Endodermal cell (in vitro differentiated cells): ENCODE results near the gene SLIT1. TPM values are rescaled to one million over a fixed set of nuclear protein-coding genes. Genes with fewer than 3 reads are reported as not detected.

Experiments used
- DNase-seq: peaks from one replicate; pipeline ENCODE4 v3.0.0-alpha.2; 2017
- H3K27ac ChIP-seq: 2 replicates; pipeline ENCODE4 v1.5.1; 2013; ENCODE audit warnings: mild to moderate bottlenecking, low read depth, low read length, moderate library complexity
- H3K27me3 ChIP-seq: 2 replicates; pipeline ENCODE4 v1.6.1; 2013; ENCODE audit warnings: mild to moderate bottlenecking, low read length, moderate library complexity; ENCODE audit not compliant: insufficient read depth, control insufficient read depth, poor library complexity, severe bottlenecking
- H3K36me3 ChIP-seq: 2 replicates; pipeline ENCODE4 v1.7.0; 2013; ENCODE audit warnings: mild to moderate bottlenecking, low read length, moderate library complexity; ENCODE audit not compliant: control insufficient read depth, insufficient read depth
- H3K4me1 ChIP-seq: one replicate; pipeline ENCODE4 v1.7.0; 2013; ENCODE audit warnings: low read length; ENCODE audit not compliant: control insufficient read depth, insufficient read depth
- H3K4me3 ChIP-seq: 2 replicates; pipeline ENCODE4 v1.5.1; 2013; ENCODE audit warnings: mild to moderate bottlenecking, low read length, moderate library complexity
- H3K9ac ChIP-seq: 2 replicates; pipeline ENCODE4 v1.6.1; 2013; ENCODE audit warnings: mild to moderate bottlenecking, low read length, moderate library complexity; ENCODE audit not compliant: poor library complexity, severe bottlenecking; ENCODE audit errors: extremely low read depth
- H3K9me3 ChIP-seq: 2 replicates; pipeline ENCODE4 v1.6.1; 2013; ENCODE audit warnings: mild to moderate bottlenecking, low read length, moderate library complexity; ENCODE audit not compliant: control insufficient read depth
- H3K27ac Mint-ChIP-seq: 2 replicates; pipeline ENCODE4 v1.8.0; 2020; ENCODE audit warnings: mixed read lengths
- H3K27me3 Mint-ChIP-seq: 2 replicates; pipeline ENCODE4 v1.8.0; 2021; ENCODE audit warnings: mild to moderate bottlenecking, mixed read lengths; ENCODE audit not compliant: insufficient read depth
- H3K36me3 Mint-ChIP-seq: 2 replicates; pipeline ENCODE4 v1.8.0; 2020; ENCODE audit warnings: low read depth, mixed read lengths
- H3K4me1 Mint-ChIP-seq: 2 replicates; pipeline ENCODE4 v1.8.0; 2020; ENCODE audit warnings: mixed read lengths
- H3K4me3 Mint-ChIP-seq: 2 replicates; pipeline ENCODE4 v1.8.0; 2020; ENCODE audit warnings: mild to moderate bottlenecking, moderate library complexity, mixed read lengths
- H3K9me3 Mint-ChIP-seq: 2 replicates; pipeline ENCODE4 v1.8.0; 2020; ENCODE audit warnings: mild to moderate bottlenecking, mixed read lengths
- WGBS, 2 experiments: methylation state at CpG; one replicate each; pipeline versions ENCODE4 v1.1.5 to v1.1.7; 2013; ENCODE audit warnings: missing lambda C conversion rate in 2 of 2, mixed read lengths in 1 of 2; ENCODE audit not compliant: insufficient coverage in 1 of 2, insufficient read length in 1 of 2; 5-methylcytosine and 5-hydroxymethylcytosine counted together
- total RNA-seq, 2 donors: library from RNA; stranded (reverse); fragmentation: NEBNext Ultra II Directional in 1 of 2; extraction: Animal tissue kit (Norgen Biotek cat#: 25700) in 1 of 2; gene quantifications; 2 replicates in 1 of 2; 3 replicates in 1 of 2; pipeline ENCODE4 v1.2.1, GENCODE V29; 2021
- TF ChIP-seq, protein P1 (sequence below): fragments of 200-600 bp; sonication (generic); conservative IDR thresholded peaks from 2 replicates; pipeline ENCODE4 v1.5.0; 2021; ENCODE audit warnings: antibody characterized with exemption, mild to moderate bottlenecking

Gene SLIT1
- total RNA-seq, 2 donors from 2014 or later = 0.97 to 2.4 TPM

DNA sequence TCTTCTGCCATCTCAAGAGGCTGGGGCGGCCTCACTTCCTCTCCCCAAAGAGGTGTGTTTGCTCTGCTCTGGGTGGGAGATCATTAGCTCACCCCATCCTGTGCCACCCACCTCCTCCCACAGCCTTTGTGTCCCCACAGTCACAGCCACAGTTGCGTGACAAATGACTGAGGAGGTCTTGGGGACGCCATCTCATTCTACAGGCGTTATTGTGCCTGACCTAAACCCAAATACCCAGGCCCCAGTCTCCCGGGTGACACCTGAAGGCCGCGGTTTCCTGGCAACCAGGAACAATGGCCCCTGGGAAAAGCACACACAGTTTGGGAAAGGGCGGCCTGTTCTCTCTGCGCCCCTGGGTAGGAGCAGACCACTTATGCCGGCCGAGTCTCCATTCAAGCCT, 51.6 kb downstream of the SLIT1 start:
- no peak for DNase-seq
- H3K27ac ChIP-seq = peak overlapping the region; percentile 88
- H3K9me3 Mint-ChIP-seq = no peaks in the 10 kb centered on the region
- H3K27me3 Mint-ChIP-seq = peaks cover under 1% of the 10 kb centered on the region
- H3K4me1 Mint-ChIP-seq = no peaks in the 10 kb centered on the region
- no peaks in the 10 kb centered on the region for H3K36me3 Mint-ChIP-seq
- H3K4me1 ChIP-seq = no peaks in the 10 kb centered on the region
- no peaks in the 10 kb centered on the region for H3K9me3 ChIP-seq
- no peak overlapping the region for H3K4me3 ChIP-seq
- TF ChIP-seq, protein P1, sequence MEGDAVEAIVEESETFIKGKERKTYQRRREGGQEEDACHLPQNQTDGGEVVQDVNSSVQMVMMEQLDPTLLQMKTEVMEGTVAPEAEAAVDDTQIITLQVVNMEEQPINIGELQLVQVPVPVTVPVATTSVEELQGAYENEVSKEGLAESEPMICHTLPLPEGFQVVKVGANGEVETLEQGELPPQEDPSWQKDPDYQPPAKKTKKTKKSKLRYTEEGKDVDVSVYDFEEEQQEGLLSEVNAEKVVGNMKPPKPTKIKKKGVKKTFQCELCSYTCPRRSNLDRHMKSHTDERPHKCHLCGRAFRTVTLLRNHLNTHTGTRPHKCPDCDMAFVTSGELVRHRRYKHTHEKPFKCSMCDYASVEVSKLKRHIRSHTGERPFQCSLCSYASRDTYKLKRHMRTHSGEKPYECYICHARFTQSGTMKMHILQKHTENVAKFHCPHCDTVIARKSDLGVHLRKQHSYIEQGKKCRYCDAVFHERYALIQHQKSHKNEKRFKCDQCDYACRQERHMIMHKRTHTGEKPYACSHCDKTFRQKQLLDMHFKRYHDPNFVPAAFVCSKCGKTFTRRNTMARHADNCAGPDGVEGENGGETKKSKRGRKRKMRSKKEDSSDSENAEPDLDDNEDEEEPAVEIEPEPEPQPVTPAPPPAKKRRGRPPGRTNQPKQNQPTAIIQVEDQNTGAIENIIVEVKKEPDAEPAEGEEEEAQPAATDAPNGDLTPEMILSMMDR = no peak
- H3K9ac ChIP-seq = no peak overlapping the region
- no peak overlapping the region for H3K27ac Mint-ChIP-seq
- H3K4me3 Mint-ChIP-seq = no peak overlapping the region
- H3K27me3 ChIP-seq = peaks cover 5% of the 10 kb centered on the region
- no peaks in the 10 kb centered on the region for H3K36me3 ChIP-seq
- WGBS, 2 experiments = 75 to 83% methylated on average over 7 to 11 of the region's 11 CpGs

DNA sequence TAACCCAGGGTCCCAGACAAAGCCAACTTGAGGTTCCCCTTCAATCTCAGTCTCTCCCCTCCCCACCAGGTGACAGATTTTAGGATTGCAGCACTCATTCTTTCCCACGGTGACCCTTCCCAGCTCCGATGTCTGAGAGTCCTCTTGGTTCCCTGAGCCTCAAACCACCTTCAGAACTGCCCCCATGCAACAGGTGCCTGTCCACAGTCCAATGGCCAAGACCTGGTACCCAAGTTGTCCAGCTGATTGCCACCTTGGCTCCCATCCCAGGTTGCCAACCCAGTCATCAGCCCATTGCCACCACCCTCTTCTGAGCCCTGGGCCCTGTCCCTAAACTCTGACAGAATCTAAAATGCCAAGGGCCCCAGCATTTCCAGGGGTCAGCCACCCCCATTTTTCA, 53.5 kb downstream of the SLIT1 start:
- Mint-ChIP-seq H3K4me1 (no peaks in the 10 kb centered on the region), H3K4me3 (no peak overlapping the region), H3K27ac (no peak overlapping the region), H3K27me3 (no peaks in the 10 kb centered on the region), H3K36me3 (no peaks in the 10 kb centered on the region), H3K9me3 (no peaks in the 10 kb centered on the region)
- no peak for DNase-seq
- 85 to 86% methylated on average over 1 to 2 of the region's 2 CpGs for whole genome bisulfite sequencing, 2 experiments
- TF ChIP-seq, protein P1 = no peak
- no peaks in the 10 kb centered on the region for H3K4me1 ChIP-seq
- H3K9me3 ChIP-seq = no peaks in the 10 kb centered on the region
- no peaks in the 10 kb centered on the region for H3K36me3 ChIP-seq
- H3K27ac ChIP-seq = no peak overlapping the region
- H3K9ac ChIP-seq = no peak overlapping the region
- H3K4me3 ChIP-seq = no peak overlapping the region
- H3K27me3 ChIP-seq = no peaks in the 10 kb centered on the region

DNA sequence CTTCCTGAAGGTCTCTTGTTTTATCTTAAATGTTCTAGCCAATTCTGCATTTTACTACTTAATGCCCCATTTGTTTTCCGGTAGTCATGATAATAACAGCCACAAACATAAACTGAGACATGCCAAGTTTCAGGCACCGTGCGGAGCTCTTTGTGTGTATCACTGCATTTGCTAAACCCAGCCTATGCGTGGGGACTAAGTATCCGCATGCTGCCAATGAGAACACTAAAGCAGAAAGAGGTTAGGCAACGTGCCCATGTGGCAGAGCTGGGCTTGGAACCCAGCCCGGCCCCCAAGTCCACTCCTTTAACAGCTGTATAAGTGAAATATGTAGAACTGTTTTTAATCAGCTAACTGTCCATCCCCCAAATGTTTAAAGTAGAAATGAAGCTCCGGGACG, 54.1 kb downstream of the SLIT1 start:
- TF ChIP-seq, protein P1 = no peak
- Mint-ChIP-seq H3K4me3 (no peak overlapping the region), H3K9me3 (no peaks in the 10 kb centered on the region), H3K27me3 (no peaks in the 10 kb centered on the region), H3K36me3 (no peaks in the 10 kb centered on the region), H3K27ac (no peak overlapping the region), H3K4me1 (no peaks in the 10 kb centered on the region)
- Histone ChIP-seq H3K27ac (no peak overlapping the region), H3K4me1 (no peaks in the 10 kb centered on the region), H3K9ac (no peak overlapping the region), H3K4me3 (no peak overlapping the region), H3K9me3 (no peaks in the 10 kb centered on the region), H3K27me3 (no peaks in the 10 kb centered on the region), H3K36me3 (no peaks in the 10 kb centered on the region)
- 90 to 94% methylated on average over 8 to 9 of the region's 9 CpGs for WGBS, 2 experiments
- no peak for DNase-seq
